ENCODE data around the gene KCNJ1.
A peak's percentile ranks its signal among the peaks of the same experiment; 100 is the strongest.

Gene KCNJ1

DNA sequence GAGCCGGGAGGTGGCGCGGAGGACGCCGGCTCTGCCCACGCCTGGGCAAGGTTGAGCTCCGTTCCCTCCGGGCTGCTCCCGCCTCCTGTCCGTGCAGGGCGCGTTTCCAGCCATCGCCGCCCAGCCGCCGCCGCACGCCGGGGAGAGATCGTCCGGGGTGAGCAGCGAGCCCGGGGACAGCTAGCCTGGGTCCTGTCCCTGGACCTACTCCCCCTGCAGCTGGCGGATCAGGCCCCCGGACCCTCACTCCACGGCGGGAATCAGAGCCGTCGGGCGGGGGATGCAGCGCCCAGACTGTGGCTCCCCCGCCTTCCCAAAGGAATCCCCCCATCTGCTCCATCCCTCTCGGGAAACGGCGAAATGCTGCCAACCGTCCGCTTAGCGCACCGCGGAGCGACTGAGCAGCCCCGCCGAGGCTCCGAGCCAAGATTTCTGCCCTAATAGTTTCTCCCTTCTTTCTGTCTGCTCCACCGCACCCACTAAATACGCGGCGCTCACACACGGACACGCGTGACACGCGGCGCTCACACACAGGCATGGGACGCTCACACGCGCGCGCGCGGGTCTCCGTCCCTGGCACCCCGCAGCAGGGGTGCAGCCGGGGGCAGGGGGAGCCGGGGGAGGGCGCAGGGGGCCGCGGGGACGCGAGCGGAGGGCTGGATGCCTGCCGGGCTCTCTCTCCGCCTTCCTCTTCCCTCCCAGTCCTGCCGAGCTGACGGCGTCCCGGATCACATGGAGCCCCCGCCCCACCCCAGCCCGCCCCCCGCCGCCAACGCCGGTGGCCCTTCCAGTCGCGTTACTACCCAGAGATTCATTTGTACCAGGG lies 23.7 kb upstream of the KCNJ1 start, which contains the start of gene KCNJ5:
KCNJ5 (plus strand) TSS at position 814 of the 826 bp plus-strand sequence. CDS start 19,918 bp downstream, outside the sequence.
- ChIA-PET POLR2A (ENCODE audit: low non-redundant PET) (no interaction called here), CTCF (interaction anchor here (1.0 to 1.9 kb wide), 3 partner anchors 15 to 66 kb away, joined by 3 to 11 read pairs (median 9); no protein-coding TSS in a partner anchor)
- DNase-seq (ENCODE audit: low spot score), result peak; percentile 34
- no peak for TF ChIP-seq CTCF (conservative IDR thresholded peaks at IDR 0.05; ENCODE audit: low read depth)
- peak within 1 kb of the TSS; percentile 42 for H3K27ac ChIP-seq

DNA sequence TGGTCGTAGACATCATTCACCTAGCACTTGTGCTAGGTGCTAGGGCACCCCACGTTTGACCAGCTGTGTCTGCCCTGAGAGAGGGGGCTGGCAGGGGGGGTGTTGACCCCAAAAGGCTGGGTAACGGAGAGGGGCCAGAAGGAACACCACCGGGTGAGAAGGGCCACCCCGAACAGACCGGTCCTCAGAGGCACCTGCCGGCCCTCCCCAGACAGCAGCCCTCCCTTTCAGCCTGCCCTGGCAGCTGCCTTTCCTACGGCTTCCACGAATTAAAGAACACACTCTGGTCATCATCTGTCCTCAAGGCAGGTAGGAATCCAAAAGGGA lies 23.1 kb upstream of the KCNJ1 start:
- peak overlapping the region; percentile 42 for H3K27ac ChIP-seq
- TF ChIP-seq CTCF (conservative IDR thresholded peaks at IDR 0.05; ENCODE audit: low read depth), result no peak
- no peak for DNase-seq (ENCODE audit: low spot score)
- ChIA-PET POLR2A (ENCODE audit: low non-redundant PET) (no interaction called here), CTCF (interaction anchor here (0.5 to 1.9 kb wide), 3 partner anchors 58 to 283 kb away, joined by 3 to 11 read pairs (median 9); no protein-coding TSS in a partner anchor)

- no peak for DNase-seq (ENCODE audit: low spot score)
- no peak for TF ChIP-seq CTCF (conservative IDR thresholded peaks at IDR 0.05; ENCODE audit: low read depth)
- ChIA-PET CTCF (interaction anchor here (0.5 to 1.9 kb wide), 3 partner anchors 59 to 284 kb away, joined by 3 to 11 read pairs (median 9); no protein-coding TSS in a partner anchor), POLR2A (ENCODE audit: low non-redundant PET) (no interaction called here)
- H3K27ac ChIP-seq, result no peak overlapping the region
Observed at GRCh38 chr11:128889657-128890213, 22.6 kb upstream of the KCNJ1 start.

DNA sequence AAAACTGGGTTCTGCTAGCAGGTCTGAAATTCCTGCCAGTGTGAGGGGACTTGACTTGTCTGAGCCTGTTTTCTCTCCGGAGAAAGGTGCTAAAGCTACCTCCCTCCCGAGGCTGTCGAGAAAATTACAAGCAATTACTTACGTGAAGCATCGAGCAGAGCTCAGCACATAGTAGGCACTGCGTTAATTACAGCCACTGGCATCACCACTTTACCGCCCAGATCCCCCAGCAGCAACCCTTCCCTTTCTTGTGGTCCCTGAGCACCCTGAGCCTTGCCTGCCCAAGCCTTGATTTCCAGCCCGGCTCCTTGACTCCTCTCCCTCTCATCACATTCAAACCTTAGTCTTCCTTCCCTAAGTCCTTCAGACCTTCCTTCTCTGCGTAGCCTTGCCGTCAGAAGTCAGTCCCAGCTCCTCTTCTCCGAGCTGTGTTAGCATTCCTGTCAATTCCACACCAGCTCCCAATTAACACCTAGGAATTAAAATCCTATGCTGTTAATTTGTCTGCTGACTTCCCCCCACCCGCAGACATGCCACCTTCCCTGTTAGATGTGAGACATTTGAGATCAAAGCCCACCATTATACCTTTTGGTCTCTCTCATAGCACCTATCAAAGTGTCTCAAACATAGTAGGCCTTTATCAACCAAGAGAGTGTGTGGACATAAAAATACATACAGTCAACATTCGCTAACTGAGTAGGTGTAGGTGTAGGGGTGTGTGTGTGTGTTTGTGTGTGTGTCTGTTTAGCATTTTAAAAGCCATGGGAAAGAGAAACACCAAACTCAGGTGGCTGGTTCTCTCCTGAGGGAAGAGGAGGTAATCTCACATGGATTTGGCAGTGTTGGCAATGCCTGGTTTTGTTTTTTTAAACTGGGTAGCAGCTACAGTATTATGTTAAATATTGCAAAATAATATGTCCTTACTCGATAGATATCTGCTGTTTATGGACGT lies 21.2 kb upstream of the KCNJ1 start:
- peak; percentile 45 for DNase-seq (ENCODE audit: low spot score)
- peak overlapping the region; percentile 27; the same call in 1 of the 2 replicates for H3K27ac ChIP-seq
- ChIA-PET CTCF (interaction anchor here (0.6 to 6.1 kb wide), 4 partner anchors 15 to 69 kb away, joined by 3 to 103 read pairs (median 4); no protein-coding TSS in a partner anchor), POLR2A (ENCODE audit: low non-redundant PET) (interaction anchor here (0.7 kb wide), 1 partner anchor 136 kb away, joined by 6 read pairs; no protein-coding TSS in a partner anchor)
- 0 out of 2 replicates have a peak, but pooled peaks have one; percentile 26 for TF ChIP-seq CTCF (conservative IDR thresholded peaks at IDR 0.05; ENCODE audit: low read depth)

DNA sequence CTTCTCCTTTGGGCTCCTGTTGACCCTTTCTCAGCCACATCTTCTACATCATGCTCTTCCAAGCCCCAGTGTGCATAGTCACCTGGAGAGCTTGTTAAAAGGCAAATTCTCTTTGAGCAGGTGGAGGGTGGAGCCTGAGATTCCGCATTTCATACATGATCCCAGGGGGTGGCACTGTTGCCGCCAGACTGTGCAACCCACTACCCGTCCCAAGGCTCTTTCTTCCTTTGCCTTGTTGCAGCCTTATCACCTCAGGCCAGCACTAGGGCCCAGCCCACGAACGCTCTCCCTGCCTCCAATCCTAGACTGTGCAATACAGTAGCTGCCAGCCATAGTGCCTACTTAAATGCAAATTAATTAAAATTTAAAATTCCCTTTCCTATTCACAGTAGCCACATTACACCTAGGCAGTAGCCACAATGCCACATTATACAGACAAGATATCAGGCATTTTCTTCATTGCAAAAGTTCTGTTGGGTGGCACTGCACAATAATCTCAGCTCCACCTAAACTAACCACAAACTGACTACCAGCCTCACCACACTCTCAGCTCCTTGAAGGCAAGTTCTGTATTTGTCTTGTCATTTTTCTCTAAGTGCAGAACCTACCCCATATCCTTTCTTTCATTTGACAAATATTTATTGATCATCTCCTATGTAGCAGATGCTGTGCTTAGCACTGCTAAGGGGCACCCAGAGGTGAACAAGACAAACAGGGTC lies 19.5 kb upstream of the KCNJ1 start:
- ChIA-PET CTCF (interaction anchor here (0.6 to 6.1 kb wide), 10 partner anchors 19 to 1135 kb away, joined by 3 to 103 read pairs (median 4); no protein-coding TSS in a partner anchor), POLR2A (ENCODE audit: low non-redundant PET) (no interaction called here)
- TF ChIP-seq CTCF (conservative IDR thresholded peaks at IDR 0.05; ENCODE audit: low read depth), result peak; percentile 20; the same call in 1 of the 2 replicates
- DNase-seq (ENCODE audit: low spot score), result peak; percentile 18
- H3K27ac ChIP-seq, result no peak overlapping the region

Data from RWPE1 (cell line).